Esophagus mucosa (tissue), 1 donor: ENCODE results near the gene OR56A4. TPM values are rescaled to one million over a fixed set of nuclear protein-coding genes. Genes with fewer than 3 reads are reported as not detected.
A peak's percentile ranks its signal among the peaks of the same experiment; 100 is the strongest.

ENCODE experiments used
- ATAC-seq: fragments of 200-7000 bp; cut with Tn5 transposase; one replicate; pipeline ENCODE4 v1.9.1; 2020
- total RNA-seq: library from RNA; stranded (reverse); gene quantifications from one replicate; pipeline ENCODE4 v1.2.4, GENCODE V29; 2023
- donor health status: DM: yes; HTN: yes; CAD: no.

Gene OR56A4, protein sequence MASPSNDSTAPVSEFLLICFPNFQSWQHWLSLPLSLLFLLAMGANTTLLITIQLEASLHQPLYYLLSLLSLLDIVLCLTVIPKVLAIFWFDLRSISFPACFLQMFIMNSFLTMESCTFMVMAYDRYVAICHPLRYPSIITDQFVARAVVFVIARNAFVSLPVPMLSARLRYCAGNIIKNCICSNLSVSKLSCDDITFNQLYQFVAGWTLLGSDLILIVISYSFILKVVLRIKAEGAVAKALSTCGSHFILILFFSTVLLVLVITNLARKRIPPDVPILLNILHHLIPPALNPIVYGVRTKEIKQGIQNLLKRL
- not detected for total RNA-seq

DNA sequence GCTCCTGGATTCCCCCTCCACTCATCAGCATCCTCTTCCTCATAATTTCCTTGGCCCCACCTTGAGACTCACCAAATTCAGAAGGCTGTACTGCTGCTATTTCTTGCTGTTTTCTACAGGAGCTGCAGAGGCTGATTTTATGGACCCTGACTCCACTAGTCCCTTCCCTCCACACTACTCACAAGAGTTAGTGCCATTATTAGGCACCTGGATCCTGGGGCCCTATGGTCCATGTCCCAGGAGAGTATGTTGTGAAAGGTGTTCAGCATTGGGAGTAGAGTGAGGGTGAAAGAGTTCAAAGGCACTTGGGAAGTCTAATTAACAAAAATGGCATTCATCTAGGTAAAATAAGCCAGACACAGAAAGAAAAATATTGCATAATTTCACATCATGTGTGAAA lies at the start of gene OR56A4:
Gene OR56A4, minus strand, starts transcription at position 101 of the 400 bp plus-strand sequence. CDS start 3,954 bp downstream, outside the sequence.
- no peak for ATAC-seq

DNA sequence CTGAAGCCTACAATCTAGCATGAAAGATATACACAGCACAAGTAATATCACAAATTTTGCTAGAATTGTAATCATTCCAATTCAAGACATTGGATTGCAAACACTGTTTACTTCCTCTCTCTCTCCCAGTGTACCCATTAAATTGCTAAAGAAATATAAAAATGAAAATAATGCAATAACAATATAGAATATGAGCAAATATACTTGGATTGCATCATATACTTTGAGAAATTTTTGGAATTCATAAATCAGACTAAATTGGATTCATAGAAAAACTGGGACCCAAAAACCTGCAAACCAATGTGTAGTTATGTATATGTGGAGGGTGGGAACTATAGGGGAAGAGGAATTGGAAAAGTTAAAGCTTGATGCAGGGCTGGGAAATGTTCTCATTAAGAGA lies 48.8 kb upstream of the OR56A4 start:
- no peak for ATAC-seq

DNA sequence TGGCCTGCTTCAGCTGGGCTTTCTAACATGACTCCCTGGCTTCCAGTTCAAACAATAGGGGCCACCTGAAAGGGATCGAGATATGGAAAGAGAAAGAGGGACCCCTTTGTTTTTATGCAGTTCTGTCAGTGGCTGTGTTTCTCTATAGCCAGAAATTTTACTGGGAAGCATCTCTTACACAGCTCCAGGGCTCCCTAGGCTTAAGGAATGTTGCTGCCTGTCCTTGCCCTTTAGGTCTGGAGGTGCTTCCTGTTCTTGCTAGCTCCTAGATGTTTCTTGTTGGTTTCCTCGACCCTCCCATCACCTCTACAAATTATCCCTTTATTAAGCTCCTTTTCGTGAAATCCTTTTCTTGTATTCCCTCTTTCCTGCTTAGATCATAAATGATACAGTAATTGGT lies 45.6 kb upstream of the OR56A4 start:
- no peak for ATAC-seq

DNA sequence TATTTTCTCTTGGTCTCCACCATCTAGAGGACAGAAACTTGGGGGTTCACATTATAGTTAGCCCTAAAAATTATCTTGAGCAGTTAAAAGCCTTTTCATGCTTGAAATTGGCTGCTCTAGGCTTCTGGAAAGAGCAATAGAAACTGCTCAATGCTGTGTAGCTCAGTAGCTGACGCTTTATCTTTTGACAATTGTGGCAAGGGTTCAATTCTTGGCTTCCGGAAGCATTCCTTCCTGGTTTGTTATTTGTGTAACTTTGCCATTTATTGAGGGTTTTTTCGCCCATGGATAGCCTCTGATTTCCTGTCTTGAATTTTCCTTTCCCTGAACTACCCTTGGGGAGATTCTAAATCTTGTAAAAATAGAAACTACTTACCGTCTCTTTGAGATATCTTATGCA lies 34.1 kb upstream of the OR56A4 start:
- no peak for ATAC-seq

DNA sequence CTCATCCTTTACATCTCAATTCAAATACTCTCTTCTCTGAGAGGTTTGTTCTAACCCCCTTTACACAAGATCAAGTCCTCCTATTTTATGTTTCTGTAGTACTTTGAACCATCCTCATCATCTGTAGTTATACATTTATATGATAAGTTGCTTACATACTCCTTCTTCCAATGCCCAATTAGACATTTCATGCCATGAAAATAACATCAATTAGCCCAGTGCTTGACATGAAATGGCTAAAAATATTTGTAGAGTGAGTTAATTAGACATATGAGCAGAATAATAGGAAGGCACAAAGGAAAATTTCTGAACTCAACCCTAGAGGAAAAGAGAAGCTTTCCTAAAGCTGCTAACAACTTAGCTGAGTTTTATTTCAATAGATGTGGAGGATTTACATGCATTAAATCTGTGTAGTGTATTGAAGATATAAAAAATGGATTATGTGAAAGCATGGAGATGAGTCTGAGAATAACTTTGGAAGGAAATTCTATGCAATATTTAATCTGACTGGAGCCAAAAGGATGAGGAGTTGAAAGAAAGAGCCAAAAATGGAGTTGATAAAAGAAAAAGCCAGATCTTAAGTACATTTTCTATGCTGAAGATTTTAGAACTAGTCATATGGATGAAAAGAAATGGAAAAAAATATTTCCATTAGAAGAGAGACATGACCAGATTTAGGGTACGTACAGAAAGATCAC lies 24.1 kb upstream of the OR56A4 start, which contains the start of gene OR56A1:
Gene OR56A1, minus strand, starts transcription at position 51 of the 698 bp plus-strand sequence. CDS start 3,066 bp downstream, outside the sequence.
- no peak for ATAC-seq

DNA sequence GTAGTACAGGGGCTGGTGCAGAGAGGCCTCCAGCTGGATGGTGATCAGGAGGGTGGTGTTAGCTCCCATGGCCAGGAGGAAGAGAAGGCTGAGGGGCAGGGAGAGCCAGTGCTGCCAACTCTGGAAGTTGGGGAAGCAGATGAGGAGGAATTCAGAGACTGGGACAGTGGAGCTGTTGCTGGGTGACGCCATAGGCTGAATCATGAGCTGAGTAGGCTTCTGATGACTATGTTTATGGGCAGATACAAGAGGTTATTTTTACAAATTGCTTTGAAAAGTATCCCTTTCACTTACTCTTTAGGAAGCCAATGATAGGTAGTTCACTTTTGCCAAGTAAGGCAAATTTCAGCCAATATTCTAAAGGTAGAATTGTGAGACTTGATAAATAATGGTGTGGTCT lies 20.8 kb upstream of the OR56A4 start:
- no peak for ATAC-seq

DNA sequence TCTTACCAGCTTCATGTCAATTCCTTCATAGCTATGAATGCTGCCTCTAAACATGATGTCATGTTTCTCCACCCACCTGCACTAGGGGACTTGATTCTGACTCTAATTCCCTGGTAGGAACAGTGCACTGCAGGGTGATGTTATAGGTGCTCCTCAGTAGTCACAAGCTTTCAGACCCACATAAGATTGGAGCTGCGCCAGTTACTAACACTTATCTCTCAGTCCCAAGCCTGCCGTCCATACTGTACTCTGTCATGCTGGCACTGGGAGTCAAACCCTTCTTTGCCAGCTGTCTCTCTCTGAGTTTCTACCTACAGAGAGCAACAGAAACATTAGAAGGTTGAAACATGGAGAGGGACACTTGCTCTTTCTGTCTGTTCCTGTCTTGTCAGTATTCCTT lies 18.3 kb upstream of the OR56A4 start:
- no peak for ATAC-seq

DNA sequence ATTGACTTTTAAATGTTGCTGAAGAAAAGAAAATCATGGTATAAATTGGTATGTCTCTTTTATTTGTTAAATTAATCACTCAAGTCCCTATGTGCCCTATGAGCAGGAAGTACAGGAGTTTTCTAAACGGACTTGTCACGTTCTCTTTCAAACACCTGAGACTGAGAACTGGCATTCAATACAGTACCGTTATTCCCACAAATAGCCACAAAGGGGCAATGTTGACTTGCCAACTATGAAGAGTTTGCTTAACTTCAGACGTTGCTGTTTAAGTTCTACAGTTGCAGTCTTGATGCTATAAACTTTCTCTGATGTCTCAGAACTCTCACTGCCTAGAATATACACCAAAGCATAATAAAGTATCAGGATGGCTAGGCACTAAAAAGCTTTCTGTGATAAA lies 16.2 kb upstream of the OR56A4 start:
- ATAC-seq, result peak; percentile 57

DNA sequence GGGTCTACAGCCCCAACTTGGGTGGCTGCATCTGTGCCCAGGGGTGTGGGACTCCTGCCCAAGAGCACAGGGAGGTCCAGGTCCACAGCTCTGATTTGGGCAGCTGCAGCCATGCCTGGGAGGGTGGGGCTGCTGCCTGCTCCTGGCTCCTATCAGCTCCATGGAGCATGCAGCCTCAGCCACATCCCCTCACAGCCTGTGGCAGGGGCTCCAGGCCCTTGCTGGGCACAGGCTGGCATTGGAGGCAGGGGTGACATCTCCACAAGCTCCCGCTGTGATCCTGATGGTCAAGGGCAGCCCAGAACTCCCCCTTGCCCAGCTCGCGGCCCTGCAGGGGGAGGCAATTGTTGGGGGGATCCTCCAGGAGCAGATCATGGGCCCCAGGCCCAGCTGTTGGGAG lies 6.3 kb upstream of the OR56A4 start:
- no peak for ATAC-seq

DNA sequence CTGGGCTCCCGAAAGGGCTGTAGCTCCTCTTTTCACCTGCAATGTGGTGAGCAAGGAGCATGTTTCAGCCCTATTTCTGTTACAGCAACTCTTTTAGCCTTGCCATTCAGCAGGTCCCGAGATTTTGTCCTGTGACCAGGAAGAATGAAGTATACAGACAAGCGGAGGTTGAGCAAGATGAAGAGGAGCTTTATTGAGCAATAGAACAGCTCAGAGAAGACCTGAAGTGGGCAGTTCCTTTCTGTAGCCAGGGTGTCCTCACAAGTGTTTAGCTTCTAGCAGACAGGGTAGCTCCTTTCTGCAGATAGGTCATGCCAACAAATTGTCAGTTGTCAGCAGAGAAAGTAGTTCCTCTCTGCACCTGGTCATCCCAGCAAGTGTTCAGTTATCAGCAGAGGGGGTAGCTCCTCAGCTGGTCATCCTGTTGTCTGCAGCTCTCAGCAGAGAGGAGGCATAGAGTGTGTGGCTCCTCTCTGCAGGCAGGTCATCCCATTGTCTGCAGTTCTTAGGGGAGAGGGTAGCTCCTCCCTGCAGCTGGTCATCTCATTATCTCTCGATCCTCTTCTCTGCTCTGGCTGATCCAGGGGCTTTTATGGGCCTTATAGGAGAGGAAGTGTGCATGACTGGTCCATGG lies 5.4 kb upstream of the OR56A4 start:
- no peak for ATAC-seq

DNA sequence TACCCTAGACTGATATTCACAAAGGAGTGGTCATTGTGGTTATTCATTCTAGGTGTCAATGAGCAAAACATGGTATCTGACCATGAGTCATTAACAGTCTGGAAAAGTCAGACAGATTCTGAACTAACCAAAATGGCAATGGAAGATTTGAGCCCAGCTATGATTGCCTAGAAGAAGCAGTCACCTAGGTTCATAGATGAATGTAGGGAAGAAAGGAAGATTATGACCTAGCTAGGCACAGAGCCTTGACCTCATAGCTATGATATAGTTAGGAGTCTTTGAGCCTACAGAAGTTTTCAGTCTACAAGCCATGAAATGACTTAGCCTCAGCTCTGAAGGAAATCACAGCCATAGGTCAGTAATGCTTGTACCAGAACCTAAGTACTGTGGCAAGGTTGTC lies 351 bp downstream of the OR56A4 start:
- no peak for ATAC-seq

DNA sequence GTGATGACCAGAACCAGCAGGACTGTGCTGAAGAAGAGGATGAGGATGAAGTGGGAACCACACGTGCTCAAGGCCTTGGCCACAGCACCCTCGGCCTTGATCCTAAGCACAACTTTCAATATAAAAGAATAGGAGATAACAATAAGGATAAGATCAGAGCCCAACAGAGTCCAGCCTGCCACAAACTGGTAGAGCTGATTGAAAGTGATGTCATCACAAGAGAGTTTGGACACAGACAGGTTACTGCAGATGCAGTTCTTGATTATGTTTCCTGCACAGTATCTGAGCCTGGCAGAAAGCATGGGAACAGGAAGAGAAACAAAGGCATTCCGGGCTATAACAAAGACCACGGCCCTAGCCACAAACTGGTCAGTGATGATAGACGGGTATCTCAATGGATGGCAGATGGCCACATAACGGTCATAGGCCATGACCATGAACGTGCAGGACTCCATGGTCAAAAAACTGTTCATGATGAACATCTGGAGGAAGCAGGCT lies 4.5 kb downstream of the OR56A4 start:
- ATAC-seq, result no peak

DNA sequence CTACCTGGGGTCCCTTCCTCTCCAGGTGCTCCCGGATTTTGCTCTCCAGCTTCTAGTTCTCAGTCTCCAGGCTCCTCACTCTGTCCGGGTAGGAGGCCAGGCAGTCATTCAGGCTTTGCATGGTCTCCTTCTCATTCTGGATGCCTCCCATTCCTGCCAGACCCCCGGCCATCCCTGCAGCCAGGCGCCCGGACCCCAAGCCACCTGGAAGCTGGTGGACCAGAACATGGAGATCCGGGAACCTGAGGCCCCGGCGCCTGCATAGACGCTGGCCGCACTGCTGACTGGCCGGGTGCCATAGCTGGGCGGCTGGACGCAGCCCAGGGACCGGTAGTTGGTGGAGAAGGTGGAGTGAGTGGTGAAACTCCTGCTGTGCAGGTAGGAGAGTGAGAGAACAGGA lies 12.0 kb downstream of the OR56A4 start:
- no peak for ATAC-seq

DNA sequence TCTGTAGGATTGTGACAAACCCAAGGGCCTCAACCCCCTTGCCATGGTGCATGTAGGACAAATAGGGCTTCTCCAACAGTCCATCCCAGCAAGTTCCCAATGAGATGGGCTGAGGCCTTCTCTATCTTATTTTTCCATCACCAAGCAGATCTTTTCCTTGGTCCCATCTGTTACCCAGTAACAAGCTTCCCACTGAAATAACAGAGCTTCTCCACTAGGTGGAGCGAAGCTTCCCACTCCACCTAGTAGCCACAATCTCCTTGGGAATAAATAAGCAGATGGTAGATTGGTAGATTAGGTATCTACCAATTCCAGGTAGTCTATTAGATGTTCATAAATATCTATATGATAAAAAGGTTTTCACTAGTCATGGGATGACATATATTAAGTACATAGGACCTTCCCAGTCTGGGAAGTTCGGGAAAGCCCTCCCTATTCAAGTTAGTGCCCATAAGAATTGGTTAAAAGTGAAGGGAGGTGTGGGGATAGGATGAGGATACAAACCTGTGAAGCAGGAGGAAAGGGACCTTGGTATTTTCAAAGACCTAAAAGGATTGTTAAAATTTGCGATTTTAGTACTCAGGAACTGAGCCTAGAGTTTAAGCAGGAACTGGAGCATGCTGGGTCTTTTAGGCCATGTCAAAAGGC lies 14.0 kb downstream of the OR56A4 start:
- ATAC-seq, result no peak

DNA sequence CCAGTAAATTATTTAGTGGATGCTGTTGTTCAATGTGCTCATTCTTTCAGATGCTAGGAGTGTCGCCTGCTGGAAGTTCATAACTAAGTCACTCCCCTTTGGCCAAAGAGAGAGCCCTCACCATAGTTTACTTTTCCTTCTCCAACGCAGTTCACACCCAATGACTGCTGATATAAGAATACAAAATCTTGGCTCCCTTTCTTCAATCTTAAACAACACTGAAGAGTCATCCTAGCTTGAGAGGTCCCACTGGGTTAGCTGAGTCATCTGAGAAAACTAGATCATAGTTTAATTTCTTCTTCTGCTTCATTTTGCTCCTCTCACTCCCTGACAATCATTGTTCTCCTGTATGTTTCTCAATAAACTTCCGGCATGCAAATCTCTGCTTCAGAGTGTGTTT lies 14.6 kb downstream of the OR56A4 start:
- no peak for ATAC-seq

DNA sequence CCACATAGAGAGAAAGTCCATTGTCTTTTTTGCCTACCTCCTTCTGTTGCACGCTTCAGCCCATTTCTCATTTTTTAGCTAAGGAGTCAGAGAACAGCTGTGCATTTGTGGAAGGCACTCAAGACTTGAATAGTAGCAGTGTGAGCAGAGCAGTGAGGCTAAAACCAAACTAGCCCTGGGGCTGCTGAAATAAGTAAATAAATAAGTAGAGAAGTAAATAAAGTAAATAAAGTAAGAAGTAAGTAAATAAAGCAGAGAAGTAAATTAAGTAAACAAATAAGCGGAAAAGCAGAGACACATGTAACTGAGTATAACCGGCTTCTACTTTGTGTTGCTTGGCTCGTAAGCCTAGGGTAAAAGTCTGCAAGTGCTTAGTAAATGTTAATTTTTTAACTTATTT lies 17.5 kb downstream of the OR56A4 start:
- ATAC-seq, result no peak

DNA sequence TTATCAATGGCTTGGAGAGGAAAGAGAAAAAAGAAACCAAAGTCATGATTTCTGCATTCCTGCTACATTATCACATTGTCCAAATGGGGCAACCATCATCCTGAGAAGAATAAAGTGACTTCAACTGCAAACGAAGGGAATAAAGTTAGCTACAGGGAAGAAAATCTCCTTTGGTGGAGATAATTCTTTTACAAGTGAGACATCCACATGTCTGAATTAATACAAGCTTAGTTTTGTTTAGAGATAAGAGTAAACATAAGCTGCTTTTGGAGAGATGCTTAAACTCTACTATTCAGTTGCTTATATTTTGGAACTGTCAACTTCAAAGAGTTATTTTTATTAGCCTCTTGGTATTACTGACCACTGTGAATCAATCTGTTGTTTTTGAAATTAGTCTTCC lies 19.9 kb downstream of the OR56A4 start, which contains the start of gene OR52L1:
Gene OR52L1, minus strand, starts transcription at position 101 of the 400 bp plus-strand sequence. Its CDS starts 55 bp downstream, at position 46.
- no peak for ATAC-seq

DNA sequence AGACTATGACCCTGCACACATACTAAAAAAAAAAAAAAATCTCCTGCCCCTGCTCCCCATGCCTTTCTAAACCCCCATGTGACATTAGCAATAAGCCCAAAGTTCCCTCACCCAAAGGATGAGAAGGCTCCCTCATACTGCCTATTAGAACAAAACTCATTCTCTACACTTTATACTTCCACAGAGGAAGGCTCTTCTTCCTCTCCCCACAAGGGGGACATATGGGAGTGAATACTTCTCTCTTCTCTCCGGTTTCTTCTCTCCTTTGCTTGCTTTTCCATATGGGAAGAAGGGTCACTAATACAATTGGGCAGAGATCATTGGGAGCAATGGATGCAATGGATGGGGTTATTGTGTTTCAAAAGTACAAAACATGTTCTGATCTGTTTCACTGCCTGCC lies 23.3 kb downstream of the OR56A4 start:
- no peak for ATAC-seq

DNA sequence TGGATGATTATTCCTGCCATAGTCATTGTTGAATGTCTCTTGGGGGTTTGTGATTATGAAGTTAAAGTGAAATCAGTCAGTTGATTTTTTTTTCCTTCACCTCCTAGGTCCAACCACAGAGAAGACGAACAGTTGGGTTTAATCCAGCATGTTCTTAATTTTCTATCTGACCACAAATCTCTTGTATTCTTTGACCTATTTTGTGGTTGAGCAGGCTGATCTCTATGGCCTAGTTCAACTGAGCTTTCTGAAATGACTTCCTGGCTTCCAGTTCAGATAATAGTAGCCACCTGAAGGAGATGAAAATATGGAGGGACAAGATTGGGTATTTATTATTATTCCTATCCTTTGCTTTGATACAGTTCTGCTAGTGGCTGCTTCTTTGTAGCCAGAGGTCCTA lies 33.2 kb downstream of the OR56A4 start:
- no peak for ATAC-seq

DNA sequence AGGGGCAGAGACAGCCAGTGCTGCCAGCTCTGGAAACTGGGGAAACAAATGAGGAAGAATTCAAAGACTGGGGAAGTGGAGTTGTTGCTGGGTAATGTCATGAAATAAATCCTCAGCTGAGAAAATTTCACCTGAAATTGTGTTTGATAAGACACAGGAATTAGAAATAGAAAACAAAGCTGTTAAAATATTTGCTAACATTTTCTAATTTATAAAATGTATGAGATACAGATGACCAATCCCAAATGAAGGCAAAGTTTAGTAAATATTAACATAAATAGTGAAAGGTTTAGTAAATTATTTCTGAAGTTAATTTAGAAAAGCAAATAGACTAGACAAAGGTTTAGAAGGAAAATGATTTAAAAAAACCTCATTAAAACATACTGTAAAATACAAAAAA lies 38.4 kb downstream of the OR56A4 start, which contains the start of gene OR56A5:
Gene OR56A5, minus strand, starts transcription at position 101 of the 400 bp plus-strand sequence. Its CDS starts 0 bp downstream, at position 101.
- no peak for ATAC-seq

DNA sequence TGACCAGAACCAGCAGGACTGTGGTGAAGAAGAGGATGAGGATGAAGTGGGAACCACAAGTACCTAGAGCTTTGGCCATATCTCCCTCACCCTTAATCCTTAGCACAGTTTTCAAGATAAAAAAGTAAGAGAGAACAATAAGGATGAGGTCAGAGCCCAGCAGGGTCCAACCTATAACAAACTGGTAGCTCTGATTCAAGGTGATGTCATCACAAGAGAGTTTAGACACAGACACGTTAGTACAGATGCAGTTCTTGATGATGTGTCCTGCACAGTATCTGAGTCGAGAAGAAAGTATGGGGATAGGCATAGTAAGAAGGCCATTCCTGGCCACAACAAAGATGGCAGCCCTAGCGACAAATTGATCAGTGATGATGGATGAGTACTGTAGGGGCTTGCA lies 39.0 kb downstream of the OR56A4 start:
- ATAC-seq, result no peak

DNA sequence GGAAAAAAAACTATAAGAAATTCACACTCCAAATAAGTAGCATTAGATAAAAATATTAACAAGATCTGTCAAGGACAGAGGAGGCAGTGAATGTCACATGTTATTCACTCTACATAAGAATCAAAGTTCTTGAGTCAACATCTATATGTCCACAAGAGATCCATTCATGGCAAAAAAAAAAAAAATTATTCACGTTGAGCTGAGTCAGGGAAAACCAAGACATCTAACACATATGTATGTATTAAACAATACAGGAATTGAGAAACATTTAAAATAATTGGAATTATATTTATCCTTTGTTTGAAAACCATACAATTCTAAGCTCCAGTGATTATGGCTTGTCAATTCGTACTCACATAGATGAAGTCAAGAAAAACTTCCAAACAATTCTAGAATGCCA lies 39.8 kb downstream of the OR56A4 start:
- no peak for ATAC-seq
